OCI-LY7 (cell line): ENCODE results near the gene LARP1.
A peak's percentile ranks its signal among the peaks of the same experiment; 100 is the strongest.

Experiments used
- EZH2phosphoT487 ChIP-seq: fragments of 200-600 bp; sonication (generic); IDR thresholded peaks from 2 replicates; pipeline ENCODE4 v1.6.1; 2018; ENCODE audit warnings: low read depth, borderline replicate concordance, mild to moderate bottlenecking, mixed run types, antibody characterized with exemption, low read length, moderate library complexity, mixed read lengths
- TF ChIP-seq, protein P1 (sequence below): fragments of 200-600 bp; sonication (generic); conservative IDR thresholded peaks from 2 replicates; pipeline ENCODE4 v1.5.1; 2014; ENCODE audit warnings: mild to moderate bottlenecking, antibody characterized with exemption, low read length, moderate library complexity, mixed read lengths

DNA sequence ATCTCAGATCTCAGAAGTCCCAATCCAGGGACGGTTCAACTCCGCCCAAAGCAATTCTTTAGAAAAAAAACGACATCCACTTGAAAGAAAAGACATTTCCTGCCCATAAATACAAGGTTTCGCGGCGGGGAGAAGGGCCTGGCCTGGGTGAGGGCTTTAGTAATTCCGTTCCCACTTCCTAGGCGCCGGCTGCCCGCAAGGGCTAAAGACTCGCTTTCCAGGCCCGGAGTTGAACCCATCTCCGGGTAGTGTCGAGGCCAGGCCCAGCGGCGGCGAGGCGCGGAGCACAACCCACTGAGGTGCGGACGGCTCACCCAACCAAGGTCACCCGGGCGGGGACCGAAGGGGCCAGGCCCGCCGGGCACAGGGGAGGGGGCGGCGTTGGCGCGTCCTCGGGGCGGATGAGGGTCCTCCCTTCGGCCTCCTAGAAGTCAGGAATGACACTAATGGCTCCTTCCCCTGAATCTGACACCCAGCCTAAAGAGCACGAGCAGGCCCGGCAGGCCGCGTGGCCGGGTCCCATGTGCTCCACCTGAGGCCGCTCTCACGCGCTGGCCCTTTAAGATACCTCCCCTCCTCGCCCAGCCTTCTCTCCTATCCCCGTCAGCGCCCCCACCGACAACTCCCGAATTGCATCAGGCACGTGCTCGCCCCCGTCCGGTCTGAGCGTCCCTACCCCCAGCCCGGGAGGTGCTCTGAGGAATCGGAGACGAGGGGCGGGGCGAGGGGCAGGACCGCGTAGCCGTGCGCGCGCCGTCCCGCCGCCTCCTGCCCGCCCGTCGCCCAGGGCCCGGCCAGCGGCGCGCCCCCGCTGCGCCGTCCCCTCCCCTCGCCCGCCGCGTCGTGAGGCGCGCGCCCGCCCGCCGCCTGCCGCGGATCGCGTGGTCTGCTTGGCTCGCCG, 467 bp upstream of the LARP1 start:
- TF ChIP-seq, protein P1, sequence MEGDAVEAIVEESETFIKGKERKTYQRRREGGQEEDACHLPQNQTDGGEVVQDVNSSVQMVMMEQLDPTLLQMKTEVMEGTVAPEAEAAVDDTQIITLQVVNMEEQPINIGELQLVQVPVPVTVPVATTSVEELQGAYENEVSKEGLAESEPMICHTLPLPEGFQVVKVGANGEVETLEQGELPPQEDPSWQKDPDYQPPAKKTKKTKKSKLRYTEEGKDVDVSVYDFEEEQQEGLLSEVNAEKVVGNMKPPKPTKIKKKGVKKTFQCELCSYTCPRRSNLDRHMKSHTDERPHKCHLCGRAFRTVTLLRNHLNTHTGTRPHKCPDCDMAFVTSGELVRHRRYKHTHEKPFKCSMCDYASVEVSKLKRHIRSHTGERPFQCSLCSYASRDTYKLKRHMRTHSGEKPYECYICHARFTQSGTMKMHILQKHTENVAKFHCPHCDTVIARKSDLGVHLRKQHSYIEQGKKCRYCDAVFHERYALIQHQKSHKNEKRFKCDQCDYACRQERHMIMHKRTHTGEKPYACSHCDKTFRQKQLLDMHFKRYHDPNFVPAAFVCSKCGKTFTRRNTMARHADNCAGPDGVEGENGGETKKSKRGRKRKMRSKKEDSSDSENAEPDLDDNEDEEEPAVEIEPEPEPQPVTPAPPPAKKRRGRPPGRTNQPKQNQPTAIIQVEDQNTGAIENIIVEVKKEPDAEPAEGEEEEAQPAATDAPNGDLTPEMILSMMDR, result peak; percentile 59
- TF ChIP-seq EZH2phosphoT487, result no peak
